GM21515 (cell line): ENCODE data around the gene STARD3.

ENCODE experiments used
- ATAC-seq: cut with Tn5 transposase; IDR thresholded peaks from one replicate; pipeline ENCODE4 v1.9.1; 2021; ENCODE audit not compliant: unreplicated experiment

Gene STARD3

GRCh38 chr17:39618956-39619785, 17.8 kb upstream of the STARD3 start:
- ATAC-seq = no peak

DNA sequence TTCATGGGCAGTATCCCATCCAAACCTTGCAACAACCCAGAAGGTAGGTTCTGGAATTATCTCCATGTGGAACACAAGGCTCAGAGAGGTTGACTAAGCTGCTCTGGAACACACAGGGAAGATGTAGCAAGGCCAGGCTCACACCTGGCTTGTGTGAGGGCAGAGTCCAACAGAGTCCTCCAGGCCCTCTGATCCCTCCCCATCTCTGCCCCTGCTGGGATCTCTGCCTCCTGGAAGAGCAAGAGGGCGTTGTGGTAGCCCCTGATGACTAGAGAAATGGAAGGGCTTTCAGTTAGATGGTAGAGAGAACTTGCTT, 17.2 kb upstream of the STARD3 start:
- no peak for ATAC-seq

- peak; percentile 53 for ATAC-seq
Measured at GRCh38 chr17:39621523-39622379, 15.2 kb upstream of the STARD3 start.

DNA sequence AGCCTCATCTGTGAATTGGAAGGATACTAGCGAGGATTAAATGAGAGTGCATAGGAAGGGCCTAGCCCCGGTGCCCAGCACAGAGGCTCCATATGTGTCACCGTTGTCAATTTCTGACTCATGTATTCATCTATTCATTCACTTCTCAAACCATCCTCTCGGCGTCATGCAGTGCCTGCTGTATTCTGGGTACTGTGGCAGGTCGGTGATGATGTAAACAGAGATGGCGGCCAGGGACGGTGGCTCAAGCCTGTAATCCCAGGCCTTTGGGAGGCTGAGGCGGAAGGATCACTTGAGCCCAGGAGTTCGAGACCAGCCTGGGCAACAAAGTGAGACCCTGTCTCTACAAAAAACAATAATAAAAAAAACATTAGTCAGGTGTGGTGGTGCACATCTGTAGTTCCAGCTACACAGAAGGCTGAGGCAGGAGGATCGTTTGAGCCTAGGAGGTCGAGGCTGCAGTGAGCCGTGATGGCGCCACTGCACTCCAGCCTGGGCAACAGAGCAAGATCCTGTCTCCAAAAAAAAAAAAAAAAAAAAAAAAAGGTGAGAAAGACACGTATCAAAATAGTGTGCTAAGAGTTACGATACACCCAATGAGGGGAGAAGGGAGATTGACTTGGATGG, 14.5 kb upstream of the STARD3 start:
- ATAC-seq = peak; percentile 6

- no peak for ATAC-seq
Measured at GRCh38 chr17:39623356-39623950, 13.5 kb upstream of the STARD3 start.

GRCh38 chr17:39624313-39624712, 12.6 kb upstream of the STARD3 start:
- no peak for ATAC-seq

DNA sequence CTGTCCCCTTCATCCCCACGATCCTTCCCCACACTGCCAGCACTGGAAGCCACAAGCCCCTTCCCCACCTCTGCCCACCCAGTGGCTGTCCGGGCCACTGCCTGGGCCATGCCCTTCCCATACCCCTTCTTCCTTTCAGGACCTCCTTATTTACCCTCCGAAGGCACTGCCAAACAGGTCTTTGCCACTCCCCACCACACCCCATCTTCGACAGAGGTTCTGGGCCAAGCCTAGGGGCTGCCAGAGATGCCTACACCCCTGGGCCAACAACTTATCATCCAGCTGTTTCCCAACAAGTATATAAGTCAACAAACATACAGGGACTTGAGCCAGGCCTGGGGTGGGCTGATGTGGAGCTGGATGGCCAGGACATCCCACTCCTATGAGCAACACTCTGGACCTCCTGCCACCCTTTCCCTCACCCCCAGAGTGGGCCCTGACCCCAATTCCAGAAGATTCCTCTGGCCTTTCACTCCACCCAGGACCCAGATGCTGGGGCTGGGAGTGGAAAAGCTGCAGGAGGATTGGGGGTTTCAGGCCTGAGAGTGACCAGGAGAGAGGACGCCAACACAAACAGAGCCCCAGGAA, 11.7 kb upstream of the STARD3 start:
- no peak for ATAC-seq

- no peak for ATAC-seq
Measured at GRCh38 chr17:39626171-39627046, 10.5 kb upstream of the STARD3 start, which contains the start of gene PPP1R1B. PPP1R1B (plus strand) TSS chr17:39626952; CDS start chr17:39627393, 441 bp downstream.

DNA sequence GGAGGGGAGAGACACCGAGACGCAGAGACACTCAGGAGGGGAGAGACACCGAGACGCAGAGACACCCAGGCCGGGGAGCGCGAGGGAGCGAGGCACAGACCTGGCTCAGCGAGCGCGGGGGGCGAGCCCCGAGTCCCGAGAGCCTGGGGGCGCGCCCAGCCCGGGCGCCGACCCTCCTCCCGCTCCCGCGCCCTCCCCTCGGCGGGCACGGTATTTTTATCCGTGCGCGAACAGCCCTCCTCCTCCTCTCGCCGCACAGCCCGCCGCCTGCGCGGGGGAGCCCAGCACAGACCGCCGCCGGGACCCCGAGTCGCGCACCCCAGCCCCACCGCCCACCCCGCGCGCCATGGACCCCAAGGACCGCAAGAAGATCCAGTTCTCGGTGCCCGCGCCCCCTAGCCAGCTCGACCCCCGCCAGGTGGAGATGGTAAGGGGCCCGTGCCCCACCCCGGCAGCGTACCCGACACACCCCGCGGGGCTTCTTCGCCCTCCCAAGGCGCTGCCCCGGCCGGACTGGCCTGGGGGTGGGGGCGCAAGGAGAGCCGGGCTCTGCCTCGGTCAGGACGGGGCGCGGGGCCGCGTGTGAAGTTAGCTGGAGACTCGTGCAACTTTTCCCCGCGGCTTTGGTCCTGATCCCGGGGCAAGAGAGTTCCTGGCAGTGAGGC, 9.8 kb upstream of the STARD3 start:
- no peak for ATAC-seq

DNA sequence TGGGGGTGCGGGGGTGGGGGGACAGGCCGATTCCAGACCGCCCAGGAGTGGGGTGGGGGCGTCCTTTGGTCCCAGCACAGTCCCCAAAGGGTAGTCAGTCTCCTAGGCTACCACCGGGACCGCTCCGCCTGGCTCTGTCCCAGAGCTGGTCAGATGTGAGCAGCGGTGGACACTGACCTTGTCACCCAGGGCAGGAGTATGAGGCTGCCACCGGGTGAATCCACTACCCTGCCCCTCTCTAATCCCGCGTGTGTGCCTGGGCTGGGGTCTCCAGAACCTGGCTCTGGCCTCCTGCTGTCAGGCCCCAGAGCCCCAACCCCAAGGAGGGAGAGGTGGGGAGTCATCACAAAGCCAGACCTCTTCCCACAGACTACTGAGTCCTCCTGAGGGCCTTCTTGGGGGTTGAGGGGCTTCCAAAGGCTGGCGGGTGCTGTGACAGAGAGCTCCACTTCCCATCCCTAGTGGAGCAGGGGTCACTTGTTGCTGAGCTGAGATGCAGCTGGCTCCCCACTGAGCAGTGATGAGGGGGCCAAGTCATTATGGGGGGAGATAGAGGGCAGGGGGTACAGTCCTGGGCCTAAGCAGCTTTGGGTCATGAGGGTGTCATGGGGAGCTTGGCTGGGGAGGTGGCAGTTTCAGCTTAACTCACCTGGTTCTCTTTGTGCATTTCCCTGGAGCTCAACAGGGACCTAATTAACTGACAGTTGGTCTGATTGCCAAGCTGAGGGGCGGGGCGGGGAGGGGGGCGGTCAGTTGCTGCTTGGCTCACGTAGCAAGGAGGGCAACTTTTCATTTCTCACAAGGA, 9.0 kb upstream of the STARD3 start:
- ATAC-seq = no peak

- no peak for ATAC-seq
Measured at GRCh38 chr17:39628655-39629493, 8.1 kb upstream of the STARD3 start.

DNA sequence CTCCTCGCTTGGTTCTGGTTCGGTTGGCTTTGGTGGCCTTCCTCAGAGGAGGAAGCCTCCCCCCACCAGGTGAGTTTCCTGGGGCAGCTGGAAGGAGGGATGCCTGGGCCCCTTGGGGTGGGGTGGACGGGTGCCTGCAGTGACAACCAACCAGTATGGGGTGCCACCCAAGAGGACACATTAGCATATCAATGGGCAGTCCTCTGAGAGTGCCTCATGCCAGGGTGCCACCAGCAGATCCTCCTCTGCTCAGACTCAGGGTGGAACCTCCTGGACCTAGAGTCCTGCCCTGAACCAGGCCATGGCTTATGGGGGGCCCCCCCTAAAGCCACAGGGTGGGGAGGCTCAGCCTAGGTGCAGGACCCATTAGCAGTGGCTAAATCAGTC, 7.5 kb upstream of the STARD3 start:
- no peak for ATAC-seq

- no peak for ATAC-seq
Measured at GRCh38 chr17:39629898-39630297, 7.0 kb upstream of the STARD3 start.

GRCh38 chr17:39631403-39631802, 5.5 kb upstream of the STARD3 start:
- ATAC-seq = no peak

- ATAC-seq = no peak
Measured at GRCh38 chr17:39632153-39632941, 4.6 kb upstream of the STARD3 start.

DNA sequence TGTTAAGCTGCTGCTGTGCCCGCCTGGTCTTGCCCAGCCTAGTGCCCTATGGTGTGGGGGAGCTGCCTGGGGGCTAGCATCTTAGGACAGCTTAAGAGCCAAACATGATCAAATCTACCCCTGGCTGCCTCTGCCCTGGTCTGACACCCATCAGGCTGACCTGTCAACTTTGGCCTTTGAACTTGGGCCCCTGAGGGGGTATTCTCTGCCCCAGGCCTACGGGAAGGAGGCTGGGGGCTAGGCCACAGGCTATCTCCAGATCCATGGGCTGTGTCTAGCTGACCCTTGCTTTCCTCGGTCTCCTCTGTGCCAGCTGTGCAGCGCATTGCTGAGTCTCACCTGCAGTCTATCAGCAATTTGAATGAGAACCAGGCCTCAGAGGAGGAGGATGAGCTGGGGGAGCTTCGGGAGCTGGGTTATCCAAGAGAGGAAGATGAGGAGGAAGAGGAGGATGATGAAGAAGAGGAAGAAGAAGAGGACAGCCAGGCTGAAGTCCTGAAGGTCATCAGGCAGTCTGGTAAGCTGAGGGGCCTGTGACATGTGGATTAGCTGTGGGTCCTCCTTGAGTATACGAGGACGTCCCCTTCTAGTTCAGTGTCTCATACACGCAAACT, 3.3 kb upstream of the STARD3 start:
- no peak for ATAC-seq
